ENCODE measurements around the gene CLEC4A. TPM values are rescaled to one million over a fixed set of nuclear protein-coding genes. Genes with fewer than 3 reads are reported as not detected.
A peak's percentile ranks its signal among the peaks of the same experiment; 100 is the strongest.

The CLEC4A gene
- 0.36 and 1.0 TPM in 2 replicates for total RNA-seq
- long read RNA-seq, result 0 reads

GRCh38 chr12:8123124-8123912, at the start of gene CLEC4A:
Gene CLEC4A, plus strand, starts transcription at chr12:8123617. Its CDS starts 262 bp downstream, at chr12:8123879.
- DNase-seq (ENCODE audit: low spot score, unreplicated experiment), result no peak
- Mint-ChIP-seq H3K9me3 (ENCODE audit: low read depth) (no peaks in the 10 kb centered on the region), H3K4me1 (ENCODE audit: low read depth) (no peaks in the 10 kb centered on the region), H3K27me3 (no peaks in the 10 kb centered on the region), H3K27ac (no peak within 1 kb of the TSS), H3K4me3 (ENCODE audit: low read depth) (no peak within 1 kb of the TSS), H3K36me3 (ENCODE audit: insufficient read depth) (no peaks in the 10 kb centered on the region)
- no peak for TF ChIP-seq CTCF (IDR thresholded peaks at IDR 0.05; ENCODE audit: unreplicated experiment)

GRCh38 chr12:8075935-8076334, 47.5 kb upstream of the CLEC4A start:
- no peak for TF ChIP-seq CTCF (IDR thresholded peaks at IDR 0.05; ENCODE audit: unreplicated experiment)
- H3K27ac Mint-ChIP-seq, result no peak overlapping the region
- DNase-seq (ENCODE audit: low spot score, unreplicated experiment), result no peak
- H3K4me1 Mint-ChIP-seq (ENCODE audit: low read depth), result peaks cover 2% of the 10 kb centered on the region
- no peaks in the 10 kb centered on the region for H3K9me3 Mint-ChIP-seq (ENCODE audit: low read depth)
- no peak overlapping the region for H3K4me3 Mint-ChIP-seq (ENCODE audit: low read depth)
- no peaks in the 10 kb centered on the region for H3K27me3 Mint-ChIP-seq
- no peaks in the 10 kb centered on the region for H3K36me3 Mint-ChIP-seq (ENCODE audit: insufficient read depth)

- TF ChIP-seq CTCF (IDR thresholded peaks at IDR 0.05; ENCODE audit: unreplicated experiment), result no peak
- Mint-ChIP-seq H3K36me3 (ENCODE audit: insufficient read depth) (no peaks in the 10 kb centered on the region), H3K27me3 (no peaks in the 10 kb centered on the region), H3K27ac (no peak overlapping the region), H3K4me3 (ENCODE audit: low read depth) (no peak overlapping the region), H3K4me1 (ENCODE audit: low read depth) (peaks cover 6% of the 10 kb centered on the region), H3K9me3 (ENCODE audit: low read depth) (no peaks in the 10 kb centered on the region)
- DNase-seq (ENCODE audit: low spot score, unreplicated experiment), result no peak
Measured at GRCh38 chr12:8076366-8076765, 47.1 kb upstream of the CLEC4A start.

- TF ChIP-seq CTCF (IDR thresholded peaks at IDR 0.05; ENCODE audit: unreplicated experiment), result no peak
- Mint-ChIP-seq H3K36me3 (ENCODE audit: insufficient read depth) (no peaks in the 10 kb centered on the region), H3K4me1 (ENCODE audit: low read depth) (peaks cover 7% of the 10 kb centered on the region), H3K4me3 (ENCODE audit: low read depth) (no peak overlapping the region), H3K27ac (no peak overlapping the region), H3K9me3 (ENCODE audit: low read depth) (no peaks in the 10 kb centered on the region), H3K27me3 (no peaks in the 10 kb centered on the region)
- DNase-seq (ENCODE audit: low spot score, unreplicated experiment), result no peak
Measured at GRCh38 chr12:8077207-8077606, 46.2 kb upstream of the CLEC4A start.

GRCh38 chr12:8078398-8078797, 45.0 kb upstream of the CLEC4A start:
- Mint-ChIP-seq H3K9me3 (ENCODE audit: low read depth) (no peaks in the 10 kb centered on the region), H3K36me3 (ENCODE audit: insufficient read depth) (no peaks in the 10 kb centered on the region), H3K4me1 (ENCODE audit: low read depth) (peaks cover 13% of the 10 kb centered on the region), H3K27ac (no peak overlapping the region), H3K4me3 (ENCODE audit: low read depth) (no peak overlapping the region), H3K27me3 (no peaks in the 10 kb centered on the region)
- peak; percentile 61 for TF ChIP-seq CTCF (IDR thresholded peaks at IDR 0.05; ENCODE audit: unreplicated experiment)
- DNase-seq (ENCODE audit: low spot score, unreplicated experiment), result no peak

Measured in progenitor cell of endocrine pancreas (in vitro differentiated cells).